DMS114 treated with DMSO at 0.1 percent for 48 hours (cell line): ENCODE measurements around the gene ESR2.
"Not testable (repeated sequence)": the region's sequence is repeated elsewhere in the genome, so short reads cannot be mapped to it uniquely, and the experiment has no call there.

Source experiments
- DNase-seq: peaks from one replicate; lab custom pipeline; 2025; ENCODE audit not compliant: unreplicated experiment; lab: John Stamatoyannopoulos, UW

Gene ESR2

GRCh38 chr14:64158608-64159007 lies 135.6 kb downstream of the ESR2 start:
- no peak for DNase-seq

GRCh38 chr14:64149921-64150320 lies 144.2 kb downstream of the ESR2 start:
- DNase-seq = no peak

GRCh38 chr14:64147126-64147790 lies 146.9 kb downstream of the ESR2 start:
- no peak for DNase-seq

- DNase-seq = peak; percentile 23
Measured at GRCh38 chr14:64137657-64138290, 156.4 kb downstream of the ESR2 start.

GRCh38 chr14:64126548-64126947 lies 167.6 kb downstream of the ESR2 start:
- no peak for DNase-seq

GRCh38 chr14:64125270-64125669 lies 168.9 kb downstream of the ESR2 start:
- DNase-seq = no peak

GRCh38 chr14:64123241-64123822 lies 170.8 kb downstream of the ESR2 start:
- no peak for DNase-seq

- no peak for DNase-seq
Measured at GRCh38 chr14:64119980-64120379, 174.2 kb downstream of the ESR2 start.

GRCh38 chr14:64119500-64119899 lies 174.7 kb downstream of the ESR2 start:
- no peak for DNase-seq

GRCh38 chr14:64118892-64119291 lies 175.3 kb downstream of the ESR2 start:
- no peak for DNase-seq

GRCh38 chr14:64118403-64118742 lies 175.8 kb downstream of the ESR2 start:
- not testable (repeated sequence) for DNase-seq

GRCh38 chr14:64117671-64118402 lies 176.3 kb downstream of the ESR2 start:
- DNase-seq = no peak

- no peak for DNase-seq
Measured at GRCh38 chr14:64115401-64115800, 178.8 kb downstream of the ESR2 start.

GRCh38 chr14:64114796-64115195 lies 179.4 kb downstream of the ESR2 start:
- DNase-seq = no peak

GRCh38 chr14:64114166-64114565 lies 180.0 kb downstream of the ESR2 start:
- no peak for DNase-seq

GRCh38 chr14:64112867-64113678 lies 181.1 kb downstream of the ESR2 start:
- no peak for DNase-seq

- no peak for DNase-seq
Measured at GRCh38 chr14:64110802-64111201, 183.4 kb downstream of the ESR2 start.

- no peak for DNase-seq
Measured at GRCh38 chr14:64109819-64110554, 184.2 kb downstream of the ESR2 start.

GRCh38 chr14:64107438-64107837 lies 186.7 kb downstream of the ESR2 start:
- DNase-seq = no peak

- no peak for DNase-seq
Measured at GRCh38 chr14:64098120-64098519, 196.1 kb downstream of the ESR2 start.
